HepG2 (cell line): ENCODE measurements around the gene SOX12. TPM values are rescaled to one million over a fixed set of nuclear protein-coding genes. Genes with fewer than 3 reads are reported as not detected.

Experiments used
- ATF7-NPFF ChIP-seq: sonication (generic); formaldehyde crosslinking; IDR thresholded peaks from 2 replicates; pipeline ENCODE4 v1.8.1; 2023; ENCODE audit warnings: mild to moderate bottlenecking, low read depth, missing genetic modification reagents, moderate library complexity
- MEIS2 ChIP-seq: sonication (generic); formaldehyde crosslinking; IDR thresholded peaks from 2 replicates; pipeline ENCODE4 v1.9.0; 2021; ENCODE audit warnings: mild to moderate bottlenecking, missing genetic modification reagents
- MTA1 ChIP-seq: sonication (generic); formaldehyde crosslinking; IDR thresholded peaks from 2 replicates; pipeline ENCODE4 v1.4.0; 2020; ENCODE audit warnings: missing genetic modification reagents, mild to moderate bottlenecking, borderline replicate concordance
- PHF21A ChIP-seq: sonication (generic); formaldehyde crosslinking; IDR thresholded peaks from 2 replicates; pipeline ENCODE4 v1.5.0; 2020; ENCODE audit warnings: mild to moderate bottlenecking, missing genetic modification reagents
- POLR2AphosphoS2 ChIP-seq: IDR thresholded peaks from 2 replicates; pipeline ENCODE4 v1.6.1; 2011; ENCODE audit warnings: low read depth, low read length, improper control_type of control experiment
- RFX5 ChIP-seq: IDR thresholded peaks from 2 replicates; pipeline ENCODE4 v1.6.1; 2011; ENCODE audit warnings: low read depth, low read length, improper control_type of control experiment
- ZBTB20 ChIP-seq: sonication (generic); formaldehyde crosslinking; IDR thresholded peaks from 2 replicates; pipeline ENCODE4 v1.8.1; 2023; ENCODE audit warnings: missing genetic modification reagents, low read depth, mild to moderate bottlenecking, borderline replicate concordance
- ZFAT ChIP-seq: sonication (generic); formaldehyde crosslinking; conservative IDR thresholded peaks from 2 replicates; pipeline ENCODE4 v1.8.1; 2023; ENCODE audit warnings: missing genetic modification reagents, inconsistent platforms
- ZIK1 ChIP-seq: sonication (generic); formaldehyde crosslinking; IDR thresholded peaks from 2 replicates; pipeline ENCODE4 v1.5.0; 2020; ENCODE audit warnings: mild to moderate bottlenecking, low read depth, missing genetic modification reagents, borderline replicate concordance
- ZNF230 ChIP-seq: sonication (generic); formaldehyde crosslinking; IDR thresholded peaks from 2 replicates; pipeline ENCODE4 v1.4.0; 2020; ENCODE audit warnings: mild to moderate bottlenecking, missing genetic modification reagents
- ZNF674 ChIP-seq: sonication (generic); formaldehyde crosslinking; IDR thresholded peaks from 2 replicates; pipeline ENCODE4 v1.5.0; 2020; ENCODE audit warnings: low read depth, mild to moderate bottlenecking, missing genetic modification reagents
- ZNF746 ChIP-seq: sonication (generic); formaldehyde crosslinking; IDR thresholded peaks from 2 replicates; pipeline ENCODE4 v1.8.0; 2022; ENCODE audit warnings: mild to moderate bottlenecking, missing genetic modification reagents
- ZNF747 ChIP-seq: sonication (generic); formaldehyde crosslinking; IDR thresholded peaks from 2 replicates; pipeline ENCODE4 v1.8.1; 2023; ENCODE audit warnings: missing genetic modification reagents, mild to moderate bottlenecking, borderline replicate concordance
- ZNF792 ChIP-seq: IDR thresholded peaks from 2 replicates; pipeline ENCODE4 v1.6.1; 2016
- polyA plus RNA-seq, 8 experiments: library from polyadenylated mRNA; depleted of rRNA in 3 of 8; stranded (reverse) in 7 of 8; unstranded in 1 of 8; fragments of >200 nt; fragmentation: Illumina TruSeq in 4 of 8; extraction: Trizol in 4 of 8; gene quantifications; 2 replicates each; pipeline versions ENCODE4 v1.2.1 to v1.2.3, GENCODE V29; 2011 to 2016; ENCODE audit warnings: low read depth in 4 of 8, missing spikeins in 1 of 8, mixed read lengths in 1 of 8; ENCODE audit not compliant: insufficient read depth in 1 of 8
- total RNA-seq, 5 experiments: library from RNA; depleted of rRNA; stranded (reverse); fragments of >200 nt; fragmentation: Illumina TruSeq; extraction: Trizol; gene quantifications; 2 replicates each; pipeline ENCODE4 v1.2.3, GENCODE V29; 2016; ENCODE audit warnings: low read depth in 1 of 5
- TF ChIP-seq, protein P1 (sequence below): sonication (generic); formaldehyde crosslinking; IDR thresholded peaks from 2 replicates; pipeline ENCODE4 v1.4.0; 2020; ENCODE audit warnings: low read depth, mild to moderate bottlenecking, missing genetic modification reagents
- TF ChIP-seq, protein P2 (sequence below): sonication (generic); formaldehyde crosslinking; IDR thresholded peaks from 2 replicates; pipeline ENCODE4 v1.5.0; 2020; ENCODE audit warnings: mild to moderate bottlenecking, low read depth, missing genetic modification reagents, borderline replicate concordance
- TF ChIP-seq, protein P3 (sequence below): sonication (generic); formaldehyde crosslinking; IDR thresholded peaks from 2 replicates; pipeline ENCODE4 v1.4.0; 2020; ENCODE audit warnings: mild to moderate bottlenecking, missing genetic modification reagents
- TF ChIP-seq, protein P4 (sequence below): sonication (generic); formaldehyde crosslinking; IDR thresholded peaks from 2 replicates; pipeline ENCODE4 v1.8.0; 2022; ENCODE audit warnings: mild to moderate bottlenecking, missing genetic modification reagents
- TF ChIP-seq, protein P5 (sequence below): sonication (generic); formaldehyde crosslinking; IDR thresholded peaks from 2 replicates; pipeline ENCODE4 v1.9.0; 2021; ENCODE audit warnings: missing genetic modification reagents, borderline replicate concordance

Gene SOX12
- total and polyA plus RNA-seq, 2 of the 13 experiments (the other 11 are each of a cell fraction or from before 2014, with no cell fraction given): 10.0 to 18.7 TPM

DNA sequence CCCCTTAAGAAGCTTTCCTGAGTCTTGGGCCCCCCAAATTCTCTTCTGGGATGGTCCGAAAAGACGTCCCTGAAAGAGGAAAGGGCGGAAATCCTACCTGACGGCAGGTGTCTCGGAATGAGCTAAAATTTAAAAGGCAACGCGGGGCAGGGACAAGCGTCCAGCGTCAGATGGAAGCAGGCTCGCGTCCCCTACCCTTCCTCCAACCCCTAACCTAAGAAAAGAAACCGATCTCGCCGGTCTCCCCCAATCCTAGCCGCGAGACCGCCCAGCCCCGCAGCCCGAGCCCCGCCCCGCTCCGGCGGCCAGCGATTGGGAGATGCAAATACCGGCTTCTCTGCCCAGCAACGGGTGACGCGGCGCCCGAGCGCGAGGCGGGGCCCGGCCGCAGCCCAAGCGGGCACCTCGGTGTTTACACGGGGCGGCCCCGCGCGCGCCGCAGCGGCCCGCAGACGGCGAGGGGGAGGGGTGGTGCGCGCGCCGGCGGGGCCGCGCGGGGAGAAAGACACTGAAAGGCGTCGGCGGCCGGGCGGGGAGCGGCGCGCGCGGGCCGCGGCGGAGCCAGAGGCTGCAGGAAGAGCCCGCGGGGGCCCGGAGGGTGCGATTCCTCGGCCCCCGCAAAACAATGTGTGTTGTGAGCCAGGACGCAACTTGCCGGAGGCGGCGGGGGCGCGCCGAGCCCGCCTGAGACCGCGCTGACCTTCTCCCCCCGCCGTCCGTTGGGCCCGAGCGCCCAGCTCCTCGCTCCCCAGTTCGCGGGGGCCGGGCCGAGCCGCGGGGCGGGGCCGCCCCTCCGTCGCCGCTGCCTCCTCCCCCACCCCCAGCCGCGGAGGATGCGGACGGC lies at the start of gene SOX12 (continued):
- TF ChIP-seq POLR2AphosphoS2 (no peak), ZNF746 (CRISPR knock-in tag) (peak; percentile 6), RFX5 (peak; percentile 99), MTA1 (CRISPR knock-in tag) (no peak), ZNF792 (CRISPR knock-in tag) (no peak), ZNF747 (CRISPR knock-in tag) (no peak; the same call in 1 of the 2 replicates), ZNF230 (no peak), ZIK1 (CRISPR knock-in tag) (peak; percentile 23; the same call in 1 of the 2 replicates), ATF7-NPFF (CRISPR knock-in tag) (no peak), PHF21A (peak; percentile 79), ZBTB20 (CRISPR knock-in tag) (0 out of 2 replicates have a peak, but pooled peaks have one; percentile 1), MEIS2 (CRISPR knock-in tag) (peak; percentile 88), ZFAT (CRISPR knock-in tag) (no peak), ZNF674 (CRISPR knock-in tag) (peak; percentile 76; the same call in 1 of the 2 replicates)
- TF ChIP-seq, protein P1, sequence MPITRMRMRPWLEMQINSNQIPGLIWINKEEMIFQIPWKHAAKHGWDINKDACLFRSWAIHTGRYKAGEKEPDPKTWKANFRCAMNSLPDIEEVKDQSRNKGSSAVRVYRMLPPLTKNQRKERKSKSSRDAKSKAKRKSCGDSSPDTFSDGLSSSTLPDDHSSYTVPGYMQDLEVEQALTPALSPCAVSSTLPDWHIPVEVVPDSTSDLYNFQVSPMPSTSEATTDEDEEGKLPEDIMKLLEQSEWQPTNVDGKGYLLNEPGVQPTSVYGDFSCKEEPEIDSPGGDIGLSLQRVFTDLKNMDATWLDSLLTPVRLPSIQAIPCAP (CRISPR knock-in tag): no peak
- TF ChIP-seq, protein P2, sequence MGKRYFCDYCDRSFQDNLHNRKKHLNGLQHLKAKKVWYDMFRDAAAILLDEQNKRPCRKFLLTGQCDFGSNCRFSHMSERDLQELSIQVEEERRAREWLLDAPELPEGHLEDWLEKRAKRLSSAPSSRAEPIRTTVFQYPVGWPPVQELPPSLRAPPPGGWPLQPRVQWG (CRISPR knock-in tag): no peak; the same call in 1 of the 2 replicates
- TF ChIP-seq, protein P3, sequence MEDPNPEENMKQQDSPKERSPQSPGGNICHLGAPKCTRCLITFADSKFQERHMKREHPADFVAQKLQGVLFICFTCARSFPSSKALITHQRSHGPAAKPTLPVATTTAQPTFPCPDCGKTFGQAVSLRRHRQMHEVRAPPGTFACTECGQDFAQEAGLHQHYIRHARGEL (CRISPR knock-in tag): no peak
- TF ChIP-seq, protein P4, sequence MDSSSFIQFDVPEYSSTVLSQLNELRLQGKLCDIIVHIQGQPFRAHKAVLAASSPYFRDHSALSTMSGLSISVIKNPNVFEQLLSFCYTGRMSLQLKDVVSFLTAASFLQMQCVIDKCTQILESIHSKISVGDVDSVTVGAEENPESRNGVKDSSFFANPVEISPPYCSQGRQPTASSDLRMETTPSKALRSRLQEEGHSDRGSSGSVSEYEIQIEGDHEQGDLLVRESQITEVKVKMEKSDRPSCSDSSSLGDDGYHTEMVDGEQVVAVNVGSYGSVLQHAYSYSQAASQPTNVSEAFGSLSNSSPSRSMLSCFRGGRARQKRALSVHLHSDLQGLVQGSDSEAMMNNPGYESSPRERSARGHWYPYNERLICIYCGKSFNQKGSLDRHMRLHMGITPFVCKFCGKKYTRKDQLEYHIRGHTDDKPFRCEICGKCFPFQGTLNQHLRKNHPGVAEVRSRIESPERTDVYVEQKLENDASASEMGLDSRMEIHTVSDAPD (CRISPR knock-in tag): peak; percentile 73; the same call in 1 of the 2 replicates
- TF ChIP-seq, protein P5, sequence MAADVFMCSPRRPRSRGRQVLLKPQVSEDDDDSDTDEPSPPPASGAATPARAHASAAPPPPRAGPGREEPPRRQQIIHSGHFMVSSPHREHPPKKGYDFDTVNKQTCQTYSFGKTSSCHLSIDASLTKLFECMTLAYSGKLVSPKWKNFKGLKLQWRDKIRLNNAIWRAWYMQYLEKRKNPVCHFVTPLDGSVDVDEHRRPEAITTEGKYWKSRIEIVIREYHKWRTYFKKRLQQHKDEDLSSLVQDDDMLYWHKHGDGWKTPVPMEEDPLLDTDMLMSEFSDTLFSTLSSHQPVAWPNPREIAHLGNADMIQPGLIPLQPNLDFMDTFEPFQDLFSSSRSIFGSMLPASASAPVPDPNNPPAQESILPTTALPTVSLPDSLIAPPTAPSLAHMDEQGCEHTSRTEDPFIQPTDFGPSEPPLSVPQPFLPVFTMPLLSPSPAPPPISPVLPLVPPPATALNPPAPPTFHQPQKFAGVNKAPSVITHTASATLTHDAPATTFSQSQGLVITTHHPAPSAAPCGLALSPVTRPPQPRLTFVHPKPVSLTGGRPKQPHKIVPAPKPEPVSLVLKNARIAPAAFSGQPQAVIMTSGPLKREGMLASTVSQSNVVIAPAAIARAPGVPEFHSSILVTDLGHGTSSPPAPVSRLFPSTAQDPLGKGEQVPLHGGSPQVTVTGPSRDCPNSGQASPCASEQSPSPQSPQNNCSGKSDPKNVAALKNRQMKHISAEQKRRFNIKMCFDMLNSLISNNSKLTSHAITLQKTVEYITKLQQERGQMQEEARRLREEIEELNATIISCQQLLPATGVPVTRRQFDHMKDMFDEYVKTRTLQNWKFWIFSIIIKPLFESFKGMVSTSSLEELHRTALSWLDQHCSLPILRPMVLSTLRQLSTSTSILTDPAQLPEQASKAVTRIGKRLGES: 0 out of 2 replicates have a peak, but pooled peaks have one; percentile 76
